Kidney epithelial cell (primary cell): ENCODE results near the gene CHI3L2. TPM values are rescaled to one million over a fixed set of nuclear protein-coding genes. Genes with fewer than 3 reads are reported as not detected.
"Not testable (repeated sequence)": the region's sequence is repeated elsewhere in the genome, so short reads cannot be mapped to it uniquely, and the experiment has no call there.

Experiments
- DNase-seq: peaks from one replicate; pipeline ENCODE4 v3.0.0-alpha.2; 2010; ENCODE audit warnings: low read depth
- H3K27me3 ChIP-seq: 2 replicates; pipeline ENCODE4 v1.6.0; 2011; ENCODE audit warnings: low read length; ENCODE audit not compliant: control insufficient read depth, insufficient read depth
- H3K36me3 ChIP-seq: 2 replicates; pipeline ENCODE4 v1.5.1; 2011; ENCODE audit warnings: low read length; ENCODE audit not compliant: control insufficient read depth, insufficient read depth
- H3K4me3 ChIP-seq: 2 replicates; pipeline ENCODE4 v1.5.1; 2011; ENCODE audit warnings: low read depth, mild to moderate bottlenecking, control low read depth, low read length
- CTCF ChIP-seq: IDR thresholded peaks from 2 replicates; pipeline ENCODE4 v1.5.1; 2011; ENCODE audit warnings: mild to moderate bottlenecking, moderate library complexity, low read length, control low read depth, inconsistent platforms; ENCODE audit not compliant: insufficient read depth, poor library complexity, severe bottlenecking
- total RNA-seq: library from RNA; depleted of rRNA; stranded (reverse); fragments of >200 nt; gene quantifications from 2 replicates; pipeline ENCODE4 v1.2.3, GENCODE V29; 2015

CHI3L2 gene
- total RNA-seq, 1 donor from 2014 or later, result 3.2 TPM

GRCh38 chr1:111214884-111215283 lies 12.6 kb upstream of the CHI3L2 start:
- Histone ChIP-seq H3K27me3 (no peaks in the 10 kb centered on the region), H3K36me3 (no peaks in the 10 kb centered on the region), H3K4me3 (no peak overlapping the region)
- TF ChIP-seq CTCF, result no peak
- DNase-seq, result no peak

GRCh38 chr1:111215285-111215684 lies 12.2 kb upstream of the CHI3L2 start:
- H3K4me3 ChIP-seq, H3K27me3 ChIP-seq, DNase-seq, H3K36me3 ChIP-seq: not testable (repeated sequence)

GRCh38 chr1:111216751-111217150 lies 10.8 kb upstream of the CHI3L2 start:
- DNase-seq, result no peak
- H3K4me3 ChIP-seq, result no peak overlapping the region
- no peak for TF ChIP-seq CTCF
- no peaks in the 10 kb centered on the region for H3K27me3 ChIP-seq
- H3K36me3 ChIP-seq, result no peaks in the 10 kb centered on the region

GRCh38 chr1:111217183-111217910 lies 10.2 kb upstream of the CHI3L2 start:
- no peaks in the 10 kb centered on the region for H3K36me3 ChIP-seq
- TF ChIP-seq CTCF, result no peak
- no peak overlapping the region for H3K4me3 ChIP-seq
- H3K27me3 ChIP-seq, result no peaks in the 10 kb centered on the region
- no peak for DNase-seq

GRCh38 chr1:111218701-111219556 lies 8.6 kb upstream of the CHI3L2 start:
- no peaks in the 10 kb centered on the region for H3K36me3 ChIP-seq
- no peak for DNase-seq
- TF ChIP-seq CTCF, result no peak
- no peak overlapping the region for H3K4me3 ChIP-seq
- H3K27me3 ChIP-seq, result no peaks in the 10 kb centered on the region

GRCh38 chr1:111219557-111220286 lies 7.8 kb upstream of the CHI3L2 start:
- Histone ChIP-seq H3K27me3 (no peaks in the 10 kb centered on the region), H3K36me3 (no peaks in the 10 kb centered on the region), H3K4me3 (no peak overlapping the region)
- no peak for DNase-seq
- no peak for TF ChIP-seq CTCF
